ENCODE data around the gene CLCN5. TPM values are rescaled to one million over a fixed set of nuclear protein-coding genes. Genes with fewer than 3 reads are reported as not detected.

CLCN5 gene
- total and polyA plus RNA-seq, 2 of the 13 experiments (the other 11 are each of a cell fraction or from before 2014, with no cell fraction given) = 7.8 to 27.3 TPM

- TF ChIP-seq ZNF646 (CRISPR knock-in tag; IDR thresholded peaks at IDR 0.05) (no peak), POLR2AphosphoS5 (IDR thresholded peaks at IDR 0.05; ENCODE audit: low read depth, low read length) (0 out of 2 replicates have a peak, but pooled peaks have one; percentile 31), ZNF414 (CRISPR knock-in tag; IDR thresholded peaks at IDR 0.05) (no peak), GZF1 (CRISPR knock-in tag; IDR thresholded peaks at IDR 0.05) (no peak), BRCA1 (CRISPR knock-in tag; IDR thresholded peaks at IDR 0.05) (no peak), MAFF (IDR thresholded peaks at IDR 0.05; ENCODE audit: low read depth, low read length) (no peak), TOPORS (CRISPR knock-in tag; IDR thresholded peaks at IDR 0.05) (no peak), KDM3A (CRISPR knock-in tag; IDR thresholded peaks at IDR 0.05; ENCODE audit: low read depth) (no peak), CAMTA2 (CRISPR knock-in tag; IDR thresholded peaks at IDR 0.05; ENCODE audit: borderline replicate concordance) (no peak)
Observed at GRCh38 chrX:50067435-50068284, 145.3 kb downstream of the CLCN5 start (continued).
